Choroid plexus epithelial cell (primary cell): Measurements from ENCODE around the gene FNDC11.
A peak's percentile ranks its signal among the peaks of the same experiment; 100 is the strongest.

ENCODE experiments used
- DNase-seq: peaks from one replicate; pipeline ENCODE4 v3.0.0-alpha.2; 2010; ENCODE audit warnings: low read depth
- H3K4me3 ChIP-seq: 2 replicates; pipeline ENCODE4 v1.5.1; 2011; ENCODE audit warnings: low read depth, mild to moderate bottlenecking, control low read depth, low read length, moderate library complexity
- CTCF ChIP-seq: conservative IDR thresholded peaks from 2 replicates; pipeline ENCODE4 v1.5.1; 2011; ENCODE audit warnings: low read depth, mild to moderate bottlenecking, control low read depth, inconsistent platforms, low read length, moderate library complexity

FNDC11 gene

GRCh38 chr20:63580796-63581461, 27.0 kb downstream of the FNDC11 start:
- DNase-seq = peak; percentile 83
- H3K4me3 ChIP-seq = no peak overlapping the region
- TF ChIP-seq CTCF = peak; percentile 84

- H3K4me3 ChIP-seq = peak overlapping the region; percentile 17
- no peak for DNase-seq
- TF ChIP-seq CTCF = no peak
Measured at GRCh38 chr20:63582382-63583063, 28.6 kb downstream of the FNDC11 start.

GRCh38 chr20:63585616-63586565, 31.9 kb downstream of the FNDC11 start:
- TF ChIP-seq CTCF = no peak

GRCh38 chr20:63586797-63587196, 32.8 kb downstream of the FNDC11 start:
- TF ChIP-seq CTCF = no peak
- DNase-seq = no peak
- no peak overlapping the region for H3K4me3 ChIP-seq

More at GRCh38 chr20:63585616-63586565, 31.9 kb downstream of the FNDC11 start:
- H3K4me3 ChIP-seq = no peak overlapping the region
- DNase-seq = no peak

GRCh38 chr20:63587256-63587655, 33.3 kb downstream of the FNDC11 start:
- no peak overlapping the region for H3K4me3 ChIP-seq
- DNase-seq = no peak
- no peak for TF ChIP-seq CTCF

- no peak for DNase-seq
- no peak overlapping the region for H3K4me3 ChIP-seq
- TF ChIP-seq CTCF = no peak
Measured at GRCh38 chr20:63587776-63588591, 34.0 kb downstream of the FNDC11 start.
